Pulmonary artery endothelial cell (primary cell): ENCODE data around the gene CLIP3. TPM values are rescaled to one million over a fixed set of nuclear protein-coding genes. Genes with fewer than 3 reads are reported as not detected.

Source experiments
- DNase-seq: peaks from one replicate; pipeline ENCODE4 v3.0.0-alpha.2; 2011; ENCODE audit warnings: low read depth, low spot score
- total RNA-seq: library from RNA; depleted of rRNA; stranded (reverse); fragments of >200 nt; gene quantifications from 2 replicates; pipeline ENCODE4 v1.2.3, GENCODE V29; 2014

Gene CLIP3
- total RNA-seq, 1 donor from 2014 or later, result 2.6 TPM

DNA sequence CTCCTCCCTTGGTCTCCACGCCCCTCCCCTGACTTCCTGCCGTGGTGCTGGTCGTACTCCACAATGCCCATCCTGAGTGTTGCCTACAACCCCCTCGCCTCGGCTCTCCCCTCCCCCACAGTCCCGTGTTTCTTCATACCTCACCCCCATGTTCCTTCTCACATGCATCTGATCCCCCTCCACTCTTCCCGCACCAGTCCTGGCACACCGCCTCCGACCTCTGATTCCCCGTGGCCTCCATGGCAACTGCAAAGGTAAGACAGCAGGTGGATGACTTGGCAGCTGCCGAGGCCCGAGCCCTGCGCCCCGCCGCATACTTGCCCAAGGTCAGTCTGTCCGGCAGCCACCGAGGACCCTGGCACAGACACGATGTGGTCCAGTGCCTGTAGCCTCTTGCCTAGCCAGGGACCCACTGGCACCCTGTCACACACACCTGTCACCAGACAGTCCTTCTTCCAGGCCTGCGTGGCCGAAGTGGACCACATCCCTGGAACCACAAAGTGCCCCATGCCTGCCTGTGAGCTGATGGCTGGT lies 53.8 kb downstream of the CLIP3 start:
- DNase-seq, result no peak

DNA sequence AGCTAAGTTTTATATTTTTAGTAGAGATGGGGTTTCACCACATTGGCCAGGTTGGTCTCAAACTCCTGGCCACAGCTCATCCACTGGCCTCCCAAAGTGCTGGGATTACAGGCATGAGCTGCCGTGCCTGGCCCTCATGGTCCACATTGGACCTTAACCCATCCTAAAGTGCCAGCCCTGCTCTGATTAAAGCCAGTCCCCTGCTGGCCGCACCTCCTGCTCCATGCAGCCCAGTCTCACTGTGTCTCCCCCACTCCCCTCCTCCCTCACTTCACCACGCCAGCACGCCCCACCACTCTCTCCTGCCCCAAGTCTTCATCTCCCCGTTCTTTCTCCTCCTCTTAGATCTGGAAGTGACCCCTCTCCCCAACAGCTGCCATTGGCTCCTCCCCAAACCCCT lies 54.4 kb downstream of the CLIP3 start:
- no peak for DNase-seq

DNA sequence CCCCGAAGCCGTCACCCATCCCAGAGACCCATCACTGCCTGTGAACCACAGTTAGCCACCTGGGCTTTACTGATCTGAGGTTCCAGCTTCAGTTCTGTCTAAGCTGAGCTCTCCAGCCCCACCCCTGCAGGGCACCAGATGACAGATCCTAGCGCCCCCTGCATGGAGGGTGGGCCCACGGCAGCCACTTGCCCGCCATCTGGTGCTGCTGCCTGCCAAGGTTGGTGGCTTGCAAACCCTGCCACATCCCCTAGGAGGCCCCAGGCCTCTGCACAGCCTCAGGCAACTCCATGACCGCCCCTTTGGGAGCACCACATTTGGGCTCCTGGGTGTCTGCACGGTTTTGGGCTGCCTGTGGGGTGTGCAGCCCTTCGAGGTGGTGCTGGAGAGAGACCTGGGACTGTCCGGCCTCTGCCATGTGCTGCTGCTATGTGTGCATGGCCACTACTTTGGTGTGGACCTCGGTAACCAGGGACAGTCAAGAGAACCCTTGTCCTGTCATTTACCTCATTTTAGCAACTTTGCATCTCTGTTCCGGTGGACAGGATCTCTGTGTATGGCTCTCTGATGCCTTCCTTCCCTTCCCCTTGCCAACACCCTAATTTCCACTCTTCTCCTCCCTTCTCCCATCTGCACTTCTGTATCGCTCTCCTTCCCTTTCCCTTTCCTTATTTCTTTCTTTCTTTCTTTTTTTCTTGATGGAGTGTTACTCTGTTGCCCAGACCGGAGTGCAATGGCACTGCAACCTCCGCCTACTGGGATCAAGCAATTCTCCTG lies 55.0 kb downstream of the CLIP3 start:
- DNase-seq, result no peak

DNA sequence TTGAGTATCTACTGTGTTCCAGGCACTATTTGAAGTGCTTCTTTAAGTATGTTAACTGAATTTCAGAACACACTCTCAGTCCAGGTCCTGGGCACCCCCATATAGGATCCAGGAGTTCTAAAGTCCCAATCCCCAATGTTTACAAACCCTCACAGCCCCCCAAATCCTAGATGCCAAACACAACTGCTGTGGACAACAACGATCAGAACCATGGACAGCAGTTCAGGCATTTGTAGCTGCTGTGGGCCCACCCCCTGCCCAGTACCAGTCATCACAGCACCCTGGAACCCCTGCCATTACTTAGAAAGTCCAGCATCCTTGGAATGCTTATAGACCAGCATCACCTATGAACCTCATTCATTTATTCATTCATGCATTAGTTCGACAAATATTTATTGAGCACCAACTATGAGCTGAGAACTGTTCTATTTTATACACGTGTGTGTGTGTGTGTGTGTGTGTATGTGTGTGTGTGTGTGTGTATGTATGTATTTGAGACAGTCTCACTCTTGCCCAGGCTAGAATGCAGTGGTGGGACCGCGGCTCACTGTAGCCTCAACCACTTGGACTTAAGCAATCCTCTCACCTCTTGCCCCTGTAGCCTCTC lies 57.0 kb downstream of the CLIP3 start:
- no peak for DNase-seq

DNA sequence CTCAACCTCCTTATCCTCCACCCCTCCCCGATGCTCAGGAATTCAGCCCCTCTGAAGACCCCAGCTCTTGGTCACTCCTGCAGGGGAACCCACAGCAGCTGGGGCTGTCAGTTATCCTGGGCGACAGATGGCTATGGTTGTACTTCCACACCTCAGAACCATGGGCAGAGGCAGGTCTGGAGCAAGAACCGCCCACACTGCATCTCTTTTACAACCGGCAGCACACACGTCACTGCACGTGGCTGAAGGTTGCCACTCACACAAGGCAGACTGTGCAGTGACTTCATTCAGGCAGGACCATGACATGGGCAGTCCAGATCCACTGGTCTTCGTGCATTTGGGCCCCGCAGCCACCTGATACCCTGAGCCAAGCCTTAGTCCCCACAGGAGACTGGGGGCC lies 59.2 kb downstream of the CLIP3 start:
- DNase-seq, result no peak

DNA sequence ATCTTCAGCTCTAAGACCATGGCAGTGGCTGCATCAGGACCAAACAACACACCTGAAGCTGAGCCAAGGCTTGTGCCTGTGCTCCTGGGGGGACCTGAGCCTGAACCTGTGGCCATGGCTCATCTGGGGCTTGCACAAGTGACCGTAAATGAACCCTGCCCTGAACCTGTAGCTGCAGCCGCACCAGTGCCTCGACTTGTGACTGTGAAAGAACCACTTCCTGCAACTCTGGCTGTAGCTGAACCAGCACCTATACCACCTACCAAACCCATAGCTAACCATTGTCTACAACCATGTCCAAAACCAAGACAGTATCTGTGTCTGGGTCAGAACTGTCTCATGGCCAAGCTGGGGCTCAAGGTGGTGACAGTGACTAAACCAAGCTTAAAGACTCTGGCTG lies 65.9 kb downstream of the CLIP3 start:
- DNase-seq, result no peak

Other genes starting within 250 kb of the CLIP3 start
- gene PRODH2, start 220.0 kb downstream of the CLIP3 start, total RNA-seq, result not detected in 2 replicates
- not detected in 2 replicates for gene NPHS1, start 180.4 kb downstream of the CLIP3 start, total RNA-seq
- 0.04 TPM in 1 of 2 replicates, not detected in the other for gene KIRREL2, start 176.0 kb downstream of the CLIP3 start, total RNA-seq
- 2.4 and 4.0 TPM in 2 replicates for gene APLP1, start 164.3 kb downstream of the CLIP3 start, total RNA-seq
- gene NFKBID, start 132.3 kb downstream of the CLIP3 start, total RNA-seq, result 2.0 and 3.4 TPM in 2 replicates
- gene HCST, start 130.3 kb downstream of the CLIP3 start, total RNA-seq, result not detected in 2 replicates
- gene TYROBP, start 124.6 kb downstream of the CLIP3 start, total RNA-seq, result not detected in 2 replicates
- 2.6 and 3.0 TPM in 2 replicates for gene LRFN3, start 96.5 kb downstream of the CLIP3 start, total RNA-seq
- 7.4 and 11.3 TPM in 2 replicates for gene SDHAF1, start 37.7 kb downstream of the CLIP3 start, total RNA-seq
- under 0.01 and 0.07 TPM in 2 replicates for gene SYNE4, start 24.1 kb downstream of the CLIP3 start, total RNA-seq
- gene ALKBH6, start 18.7 kb downstream of the CLIP3 start, total RNA-seq, result 8.6 and 10.3 TPM in 2 replicates
- 0.92 and 1.0 TPM in 2 replicates for gene THAP8, start 21.4 kb upstream of the CLIP3 start, total RNA-seq
- 4.5 and 7.5 TPM in 2 replicates for gene WDR62, start 22.0 kb upstream of the CLIP3 start, total RNA-seq
- gene OVOL3, start 78.3 kb upstream of the CLIP3 start, total RNA-seq, result not detected in 2 replicates
- gene POLR2I, start 82.0 kb upstream of the CLIP3 start, total RNA-seq, result 109 and 122 TPM in 2 replicates
- gene TBCB, start 82.6 kb upstream of the CLIP3 start, total RNA-seq, result 196 and 223 TPM in 2 replicates
- 308 and 425 TPM in 2 replicates for gene CAPNS1, start 107.2 kb upstream of the CLIP3 start, total RNA-seq
- 6.6 and 10.8 TPM in 2 replicates for gene COX7A1, start 119.6 kb upstream of the CLIP3 start, total RNA-seq
- gene ZNF565, start 181.8 kb upstream of the CLIP3 start, total RNA-seq, result 3.9 and 6.6 TPM in 2 replicates
- gene ZNF146, start 182.2 kb upstream of the CLIP3 start, total RNA-seq, result 99.3 and 102 TPM in 2 replicates